ENCODE data around the gene PWP2. TPM values are rescaled to one million over a fixed set of nuclear protein-coding genes. Genes with fewer than 3 reads are reported as not detected.

Gene PWP2
- total and polyA plus RNA-seq, 2 of the 4 experiments (the other 2 are of a cell fraction), result 2.4 to 7.0 TPM

- intact Hi-C loops (cut with micrococcal nuclease) (no loop called here), dilution Hi-C loops (cut with HindIII; ENCODE audit: low sequenced_read_pairs, unreplicated experiment) (no loop called here), in situ Hi-C loops (cut with MboI; ENCODE audit: low sequenced_read_pairs) (no loop called here)
- Histone ChIP-seq H3K18ac (ENCODE audit: low read depth, low read length) (no peak overlapping the region), H3K4me2 (ENCODE audit: low read depth, low read length) (no peak overlapping the region), H4K20me1 (ENCODE audit: insufficient read depth, low read length) (peaks cover 19% of the 10 kb centered on the region), H3K56ac (ENCODE audit: extremely low read depth, insufficient read depth, low read length) (no peak overlapping the region), H3K14ac (replicated peaks; ENCODE audit: low read depth, low read length) (no peak overlapping the region), H3K4me1 (ENCODE audit: control insufficient read depth, insufficient read depth, low read length) (no peaks in the 10 kb centered on the region), H4K5ac (ENCODE audit: low read depth, low read length) (no peak overlapping the region), H2BK5ac (ENCODE audit: low read depth, low read length, poor library complexity, severe bottlenecking) (no peak overlapping the region), H2BK20ac (ENCODE audit: low read depth, low read length) (no peak overlapping the region), H4K91ac (ENCODE audit: insufficient read depth, low read depth, low read length) (no peak overlapping the region), H4K8ac (ENCODE audit: low read depth in 2 of 2, low read length in 2 of 2) (no peak overlapping the region), H2AK5ac (ENCODE audit: low read depth, low read length) (no peak overlapping the region), H3K9me1 (ENCODE audit: insufficient read depth, low read length) (peaks cover 26% of the 10 kb centered on the region), H3K79me1 (ENCODE audit: low read depth in 1 of 2, low read length in 2 of 2) (peaks cover 31 to 70% of the 10 kb centered on the region in 2 experiments), H2BK15ac (ENCODE audit: low read depth, low read length) (no peak overlapping the region), H3K4ac (ENCODE audit: low read depth, low read length) (no peak overlapping the region), H2AK9ac (replicated peaks; ENCODE audit: low read depth, low read length, poor library complexity) (peak overlapping the region; percentile 37), H3K23ac (ENCODE audit: low read depth, low read length) (no peak overlapping the region), H2AFZ (replicated peaks; ENCODE audit: low read length, poor library complexity) (no peak overlapping the region), H3K4me3 (ENCODE audit: insufficient read depth, low read depth, low read length) (no peak overlapping the region), H3K9me3 (ENCODE audit: control insufficient read depth, insufficient read depth, low read length) (no peaks in the 10 kb centered on the region), H3K27ac (ENCODE audit: insufficient read depth, low read length) (no peak overlapping the region), H2BK120ac (ENCODE audit: low read depth, low read length) (no peak overlapping the region), H3K9ac (ENCODE audit: low read depth, low read length) (no peak overlapping the region), H3K36me3 (ENCODE audit: control insufficient read depth, insufficient read depth, low read length) (peaks cover 40% of the 10 kb centered on the region), H3K27me3 (ENCODE audit: control insufficient read depth, insufficient read depth, low read length) (no peaks in the 10 kb centered on the region)
- ChIA-PET POLR2A (ENCODE audit: unreplicated experiment) (no interaction called here), CTCF (no interaction called here)
- no peak for TF ChIP-seq FOS (IDR thresholded peaks at IDR 0.05; ENCODE audit: low read depth, low read length)
- TF ChIP-seq SMC3 (IDR thresholded peaks at IDR 0.05; ENCODE audit: low read depth, low read length), result no peak
- TF ChIP-seq CHD1 (IDR thresholded peaks at IDR 0.05; ENCODE audit: low read depth, low read length), result no peak
- TF ChIP-seq BHLHE40 (IDR thresholded peaks at IDR 0.05; ENCODE audit: low read depth, low read length), result no peak
- no peak for TF ChIP-seq ELK1 (IDR thresholded peaks at IDR 0.05; ENCODE audit: borderline replicate concordance, low read depth, low read length)
- no peak for TF ChIP-seq POLR2A (IDR thresholded peaks at IDR 0.05; ENCODE audit: low read depth, low read length)
- TF ChIP-seq NFE2L2 (IDR thresholded peaks at IDR 0.05; ENCODE audit: low read depth, low read length), result no peak
- TF ChIP-seq USF2 (IDR thresholded peaks at IDR 0.05; ENCODE audit: low read depth, low read length), result no peak
- WGBS, 2 experiments (ENCODE audit: extremely low coverage in 2 of 2, insufficient read length in 1 of 2), result 90% methylated on average over 5 of the region's 9 CpGs; no CpG with 5 or more reads in 1 of the 2 experiments
- BruUV-seq (replicated peaks), result no TSS peak
- peak; percentile 57 for DNase-seq
- no peak for ATAC-seq (ENCODE audit: low read depth)
These were observed 41.8 kb upstream of the PWP2 start for GRCh38 chr21:44065428-44065827.

All from IMR-90 (cell line).